Ectodermal cell (in vitro differentiated cells): ENCODE data around the gene NOVA2. TPM values are rescaled to one million over a fixed set of nuclear protein-coding genes. Genes with fewer than 3 reads are reported as not detected.
A peak's percentile ranks its signal among the peaks of the same experiment; 100 is the strongest.

Experiments
- H3K27ac ChIP-seq: 2 replicates; pipeline ENCODE4 v1.7.0; 2013; ENCODE audit warnings: mild to moderate bottlenecking, low read depth, low read length; ENCODE audit not compliant: insufficient read depth, poor library complexity, severe bottlenecking
- H3K27me3 ChIP-seq: 2 replicates; pipeline ENCODE4 v1.7.0; 2013; ENCODE audit warnings: mild to moderate bottlenecking, low read length; ENCODE audit not compliant: insufficient read depth, control insufficient read depth, poor library complexity, severe bottlenecking
- H3K36me3 ChIP-seq: one replicate; pipeline ENCODE4 v1.7.0; 2013; ENCODE audit warnings: low read length; ENCODE audit not compliant: control insufficient read depth, insufficient read depth
- H3K4me1 ChIP-seq: one replicate; pipeline ENCODE4 v1.7.0; 2013; ENCODE audit warnings: low read length; ENCODE audit not compliant: control insufficient read depth, insufficient read depth
- H3K4me3 ChIP-seq: 2 replicates; pipeline ENCODE4 v1.7.0; 2013; ENCODE audit warnings: low read depth, low read length, control low read depth; ENCODE audit not compliant: insufficient read depth
- H3K9me3 ChIP-seq: 2 replicates; pipeline ENCODE4 v1.7.0; 2013; ENCODE audit warnings: mild to moderate bottlenecking, low read length, moderate library complexity; ENCODE audit not compliant: control insufficient read depth
- WGBS, 2 experiments: methylation state at CpG; one replicate each; pipeline ENCODE4 v1.1.7; 2013; ENCODE audit warnings: missing lambda C conversion rate in 2 of 2; 5-methylcytosine and 5-hydroxymethylcytosine counted together
- polyA plus RNA-seq, 4 experiments: library from polyadenylated mRNA; stranded (reverse); fragments of 50-300 nt; gene quantifications; one replicate each; pipeline ENCODE4 v1.2.3, GENCODE V29; 2013

Gene NOVA2
- 15.9 TPM for polyA plus RNA-seq (2013, experiment 1 of 4)
- polyA plus RNA-seq (2013, experiment 2 of 4): 18.4 TPM
- polyA plus RNA-seq (2013, experiment 3 of 4): 14.4 TPM
- 15.8 TPM for polyA plus RNA-seq (2013, experiment 4 of 4)

- H3K9me3 ChIP-seq: no peaks in the 10 kb centered on the region
- no peak within 1 kb of the TSS for H3K27ac ChIP-seq
- H3K4me1 ChIP-seq: peaks cover 24% of the 10 kb centered on the region
- 5% methylated on average over 54 to 55 of the region's 58 CpGs for WGBS, 2 experiments
- H3K36me3 ChIP-seq: no peaks in the 10 kb centered on the region
- H3K27me3 ChIP-seq: peaks cover 19% of the 10 kb centered on the region
- H3K4me3 ChIP-seq: peak within 1 kb of the TSS; percentile 53
Observed at GRCh38 chr19:45973553-45974338, at the start of gene NOVA2. Gene NOVA2, minus strand, starts transcription at chr19:45973865. Its CDS starts 514 bp downstream, at chr19:45973351.

- Histone ChIP-seq H3K27ac (no peak overlapping the region), H3K4me1 (no peaks in the 10 kb centered on the region), H3K4me3 (no peak overlapping the region), H3K9me3 (no peaks in the 10 kb centered on the region), H3K36me3 (no peaks in the 10 kb centered on the region), H3K27me3 (no peaks in the 10 kb centered on the region)
- 94% methylated on average over 11 of the region's 11 CpGs for WGBS, 2 experiments
Observed at GRCh38 chr19:46023311-46023779, 49.7 kb upstream of the NOVA2 start.

GRCh38 chr19:46022431-46023310 is 49.0 kb upstream of the NOVA2 start, which contains the start of gene PGLYRP1:
Gene PGLYRP1, minus strand, starts transcription at chr19:46023053. Its CDS starts 32 bp downstream, at chr19:46023021.
- H3K4me3 ChIP-seq: no peak within 1 kb of the TSS
- WGBS, 2 experiments: 87 to 88% methylated on average over 47 of the region's 47 CpGs

GRCh38 chr19:46022061-46022430 is 48.4 kb upstream of the NOVA2 start:
- H3K36me3 ChIP-seq: no peaks in the 10 kb centered on the region
- WGBS, 2 experiments: 87 to 90% methylated on average over 12 of the region's 12 CpGs
- no peaks in the 10 kb centered on the region for H3K27me3 ChIP-seq
- no peaks in the 10 kb centered on the region for H3K9me3 ChIP-seq
- H3K4me1 ChIP-seq: no peaks in the 10 kb centered on the region
- H3K27ac ChIP-seq: no peak overlapping the region
- no peak overlapping the region for H3K4me3 ChIP-seq

More at GRCh38 chr19:46022431-46023310, 49.0 kb upstream of the NOVA2 start, which contains the start of gene PGLYRP1:
- no peaks in the 10 kb centered on the region for H3K4me1 ChIP-seq
- H3K27me3 ChIP-seq: no peaks in the 10 kb centered on the region
- no peak within 1 kb of the TSS for H3K27ac ChIP-seq
- H3K36me3 ChIP-seq: no peaks in the 10 kb centered on the region
- no peaks in the 10 kb centered on the region for H3K9me3 ChIP-seq

GRCh38 chr19:46021531-46022041 is 47.9 kb upstream of the NOVA2 start:
- Histone ChIP-seq H3K9me3 (no peaks in the 10 kb centered on the region), H3K36me3 (no peaks in the 10 kb centered on the region), H3K27ac (no peak overlapping the region), H3K4me3 (no peak overlapping the region), H3K4me1 (no peaks in the 10 kb centered on the region), H3K27me3 (peaks cover 1% of the 10 kb centered on the region)
- WGBS, 2 experiments: 80% methylated on average over 11 of the region's 11 CpGs

- H3K9me3 ChIP-seq: no peaks in the 10 kb centered on the region
- no peak overlapping the region for H3K27ac ChIP-seq
- H3K4me1 ChIP-seq: no peaks in the 10 kb centered on the region
- H3K4me3 ChIP-seq: no peak overlapping the region
- H3K36me3 ChIP-seq: no peaks in the 10 kb centered on the region
- H3K27me3 ChIP-seq: peaks cover 9% of the 10 kb centered on the region
- 94 to 98% methylated on average over 7 of the region's 7 CpGs for WGBS, 2 experiments
Observed at GRCh38 chr19:46020819-46021125, 47.1 kb upstream of the NOVA2 start.

GRCh38 chr19:46019270-46019669 is 45.6 kb upstream of the NOVA2 start:
- H3K27ac ChIP-seq: no peak overlapping the region
- peaks cover 24% of the 10 kb centered on the region for H3K27me3 ChIP-seq
- WGBS, 2 experiments: 93 to 97% methylated on average over 13 of the region's 13 CpGs
- H3K9me3 ChIP-seq: no peaks in the 10 kb centered on the region
- no peak overlapping the region for H3K4me3 ChIP-seq
- H3K36me3 ChIP-seq: no peaks in the 10 kb centered on the region
- peaks cover 5% of the 10 kb centered on the region for H3K4me1 ChIP-seq

- H3K4me1 ChIP-seq: peaks cover 5% of the 10 kb centered on the region
- H3K27me3 ChIP-seq: peaks cover 29% of the 10 kb centered on the region
- no peak overlapping the region for H3K27ac ChIP-seq
- H3K9me3 ChIP-seq: no peaks in the 10 kb centered on the region
- H3K4me3 ChIP-seq: no peak overlapping the region
- 96 to 97% methylated on average over 10 of the region's 10 CpGs for WGBS, 2 experiments
- H3K36me3 ChIP-seq: no peaks in the 10 kb centered on the region
Observed at GRCh38 chr19:46018729-46019251, 45.1 kb upstream of the NOVA2 start.

GRCh38 chr19:46017874-46018675 is 44.4 kb upstream of the NOVA2 start:
- H3K27me3 ChIP-seq: peaks cover 36% of the 10 kb centered on the region
- peaks cover 5% of the 10 kb centered on the region for H3K4me1 ChIP-seq
- H3K36me3 ChIP-seq: no peaks in the 10 kb centered on the region
- H3K9me3 ChIP-seq: no peaks in the 10 kb centered on the region
- 95% methylated on average over 12 to 15 of the region's 15 CpGs for WGBS, 2 experiments
- H3K4me3 ChIP-seq: no peak overlapping the region
- H3K27ac ChIP-seq: no peak overlapping the region
